Upper lobe of right lung (tissue), 1 donor: ENCODE measurements around the gene MISP. TPM values are rescaled to one million over a fixed set of nuclear protein-coding genes. Genes with fewer than 3 reads are reported as not detected.
A peak's percentile ranks its signal among the peaks of the same experiment; 100 is the strongest.

Experiments used
- ATAC-seq: fragments of 200-7000 bp; cut with Tn5 transposase; one replicate; pipeline ENCODE4 v1.9.1; 2020; ENCODE audit warnings: mild to moderate bottlenecking, moderate library complexity
- DNase-seq: peaks from one replicate; pipeline ENCODE4 v3.0.0-alpha.2; 2020
- H3K27ac ChIP-seq: fragments of 200-600 bp; one replicate; pipeline ENCODE4 v1.8.0; 2022
- H3K27me3 ChIP-seq: fragments of 200-600 bp; one replicate; pipeline ENCODE4 v1.8.0; 2022; ENCODE audit warnings: mild to moderate bottlenecking
- H3K36me3 ChIP-seq: fragments of 200-600 bp; one replicate; pipeline ENCODE4 v1.8.0; 2022
- H3K4me1 ChIP-seq: fragments of 200-600 bp; one replicate; pipeline ENCODE4 v1.8.0; 2022
- H3K4me3 ChIP-seq: fragments of 200-600 bp; one replicate; pipeline ENCODE4 v1.8.0; 2022; ENCODE audit warnings: mild to moderate bottlenecking
- H3K9me3 ChIP-seq: fragments of 200-600 bp; one replicate; pipeline ENCODE4 v1.8.0; 2022
- intact Hi-C: fragments of 100-400 bp; cut with DNase I; formaldehyde crosslinking; loops from one replicate; pipeline ENCODE4 v1.11.0; 2022
- total RNA-seq: library from RNA; stranded (reverse); fragmentation: NEBNext Ultra II Directional; extraction: Animal tissue kit (Norgen Biotek cat#: 25700); gene quantifications from one replicate; pipeline ENCODE4 v1.2.1, GENCODE V29; 2021
- TF ChIP-seq, protein P1 (sequence below): fragments of 200-600 bp; IDR thresholded peaks from one replicate; pipeline ENCODE4 v1.8.0; 2022; ENCODE audit warnings: antibody characterized with exemption
- donor health status: DM: no; HTN: yes; CAD: no; lungs with severe emphysema.

The MISP gene
- total RNA-seq, 1 donor from 2014 or later: 15.9 TPM

DNA sequence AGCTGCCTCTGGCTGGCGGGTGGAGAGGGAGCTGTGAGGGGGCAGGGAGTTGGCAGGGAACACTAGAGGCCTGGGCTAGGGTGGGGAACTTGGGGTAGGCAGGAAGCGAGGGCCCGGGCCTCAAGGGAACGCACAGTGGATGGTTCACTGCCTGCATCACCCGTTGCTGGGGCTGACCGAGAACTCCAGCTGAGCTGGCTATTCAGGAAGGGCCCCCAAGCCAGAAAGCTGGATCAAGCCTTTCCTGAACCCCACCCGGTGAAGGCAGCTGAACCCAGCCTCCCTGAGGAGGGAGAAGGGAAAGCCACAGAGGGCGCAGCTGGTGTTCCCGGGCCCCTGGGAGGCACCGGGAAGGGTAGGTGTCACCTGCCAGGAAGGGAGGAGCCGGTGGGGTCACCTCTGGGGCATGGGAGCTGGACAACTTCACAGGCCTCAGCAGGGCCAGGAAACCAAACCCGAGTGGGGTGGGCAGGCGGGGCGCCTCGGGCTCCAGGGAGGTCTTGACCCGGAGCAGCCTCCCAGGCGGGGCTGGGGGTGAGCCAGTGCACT, 28.3 kb upstream of the MISP start:
- Histone ChIP-seq H3K9me3 (no peaks in the 10 kb centered on the region), H3K4me3 (no peak overlapping the region), H3K27me3 (peaks cover 16% of the 10 kb centered on the region), H3K4me1 (peaks cover 12% of the 10 kb centered on the region), H3K36me3 (no peaks in the 10 kb centered on the region), H3K27ac (no peak overlapping the region)
- ATAC-seq: peak; percentile 5
- TF ChIP-seq, protein P1, sequence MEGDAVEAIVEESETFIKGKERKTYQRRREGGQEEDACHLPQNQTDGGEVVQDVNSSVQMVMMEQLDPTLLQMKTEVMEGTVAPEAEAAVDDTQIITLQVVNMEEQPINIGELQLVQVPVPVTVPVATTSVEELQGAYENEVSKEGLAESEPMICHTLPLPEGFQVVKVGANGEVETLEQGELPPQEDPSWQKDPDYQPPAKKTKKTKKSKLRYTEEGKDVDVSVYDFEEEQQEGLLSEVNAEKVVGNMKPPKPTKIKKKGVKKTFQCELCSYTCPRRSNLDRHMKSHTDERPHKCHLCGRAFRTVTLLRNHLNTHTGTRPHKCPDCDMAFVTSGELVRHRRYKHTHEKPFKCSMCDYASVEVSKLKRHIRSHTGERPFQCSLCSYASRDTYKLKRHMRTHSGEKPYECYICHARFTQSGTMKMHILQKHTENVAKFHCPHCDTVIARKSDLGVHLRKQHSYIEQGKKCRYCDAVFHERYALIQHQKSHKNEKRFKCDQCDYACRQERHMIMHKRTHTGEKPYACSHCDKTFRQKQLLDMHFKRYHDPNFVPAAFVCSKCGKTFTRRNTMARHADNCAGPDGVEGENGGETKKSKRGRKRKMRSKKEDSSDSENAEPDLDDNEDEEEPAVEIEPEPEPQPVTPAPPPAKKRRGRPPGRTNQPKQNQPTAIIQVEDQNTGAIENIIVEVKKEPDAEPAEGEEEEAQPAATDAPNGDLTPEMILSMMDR: no peak
- intact Hi-C loops: no loop called here
- no peak for DNase-seq

DNA sequence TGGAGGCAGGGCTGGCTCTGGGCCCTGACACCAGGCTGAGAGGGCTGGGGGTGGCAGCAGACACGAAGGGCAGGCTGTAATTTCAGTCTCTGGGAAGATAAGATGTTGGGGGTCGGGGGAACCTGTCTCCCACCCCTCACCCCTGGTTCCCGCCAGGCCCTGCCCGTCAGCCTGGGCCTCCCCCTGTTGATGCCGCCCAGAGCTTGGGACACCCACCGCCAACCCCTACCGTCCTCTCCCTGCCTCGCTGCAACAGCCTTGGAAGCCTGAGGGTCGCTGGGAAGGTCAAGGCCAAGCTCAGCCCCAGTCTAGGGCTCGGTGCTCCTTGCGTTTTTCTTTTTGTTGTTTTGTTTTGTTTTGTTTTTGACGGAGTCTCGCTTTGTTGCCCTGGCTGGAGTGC, 27.7 kb upstream of the MISP start:
- ATAC-seq: no peak
- peaks cover 16% of the 10 kb centered on the region for H3K27me3 ChIP-seq
- H3K4me3 ChIP-seq: no peak overlapping the region
- no peaks in the 10 kb centered on the region for H3K36me3 ChIP-seq
- H3K9me3 ChIP-seq: no peaks in the 10 kb centered on the region
- no peak for DNase-seq
- TF ChIP-seq, protein P1: no peak
- H3K4me1 ChIP-seq: peaks cover 11% of the 10 kb centered on the region
- no peak overlapping the region for H3K27ac ChIP-seq
- intact Hi-C loops: no loop called here

DNA sequence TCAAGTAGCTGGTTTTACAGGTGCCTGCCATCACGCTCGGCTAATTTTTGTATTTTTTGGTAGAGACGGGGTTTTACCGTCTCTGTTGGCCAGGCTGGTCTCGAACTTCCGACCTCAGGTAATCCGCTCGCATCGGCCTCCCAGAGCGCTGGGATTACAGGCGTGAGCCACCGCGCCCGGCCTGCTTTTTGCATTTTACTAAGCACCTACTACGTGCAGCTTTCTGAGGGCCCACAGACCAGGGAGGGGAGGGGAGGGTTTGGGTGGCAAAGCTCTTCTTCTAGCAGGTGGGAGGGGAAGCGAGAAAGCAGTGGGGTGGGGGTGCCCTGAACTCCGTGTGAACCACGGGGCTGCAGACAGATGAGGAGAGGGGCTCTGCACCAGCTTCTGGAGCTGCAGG, 27.2 kb upstream of the MISP start:
- H3K27me3 ChIP-seq: peaks cover 16% of the 10 kb centered on the region
- TF ChIP-seq, protein P1: no peak
- no peaks in the 10 kb centered on the region for H3K9me3 ChIP-seq
- intact Hi-C loops: no loop called here
- no peak overlapping the region for H3K4me3 ChIP-seq
- H3K4me1 ChIP-seq: peaks cover 8% of the 10 kb centered on the region
- DNase-seq (no peak), ATAC-seq (no peak)
- no peak overlapping the region for H3K27ac ChIP-seq
- H3K36me3 ChIP-seq: no peaks in the 10 kb centered on the region

DNA sequence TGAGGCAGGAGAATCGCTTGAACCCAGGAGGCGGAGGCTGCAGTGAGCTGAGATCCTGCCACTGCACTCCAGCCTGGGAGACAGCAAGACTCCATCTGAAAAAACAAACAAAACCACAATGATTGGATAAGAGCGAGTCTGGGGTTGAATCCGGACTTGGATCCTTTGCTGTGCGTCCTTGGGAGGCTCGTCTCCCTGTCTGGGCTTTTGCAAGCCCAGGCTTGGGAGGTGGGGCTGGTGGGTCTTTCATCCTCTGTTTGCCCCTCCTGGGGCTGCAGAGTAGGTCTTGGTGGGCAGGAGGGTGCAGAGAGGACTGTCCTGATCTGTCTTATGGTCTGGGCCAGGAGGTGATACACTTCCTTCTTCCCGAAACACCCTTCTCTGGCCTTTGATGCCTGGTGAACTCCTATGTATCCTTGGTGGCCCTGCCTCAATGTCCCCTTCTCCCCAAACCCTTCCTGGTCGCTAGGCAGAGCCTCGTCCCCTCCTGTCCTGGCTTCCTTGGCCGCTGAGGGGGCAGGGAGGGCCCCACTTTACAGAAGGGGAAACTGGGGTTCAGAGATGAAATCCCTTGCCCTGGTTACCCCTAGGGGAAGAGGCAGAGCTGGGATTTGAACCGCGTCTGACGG, 25.3 kb upstream of the MISP start:
- no peak for ATAC-seq
- intact Hi-C loops: no loop called here
- Histone ChIP-seq H3K4me1 (no peaks in the 10 kb centered on the region), H3K9me3 (no peaks in the 10 kb centered on the region), H3K4me3 (no peak overlapping the region), H3K27ac (no peak overlapping the region), H3K27me3 (peaks cover 5% of the 10 kb centered on the region), H3K36me3 (no peaks in the 10 kb centered on the region)
- DNase-seq: no peak
- TF ChIP-seq, protein P1: no peak

DNA sequence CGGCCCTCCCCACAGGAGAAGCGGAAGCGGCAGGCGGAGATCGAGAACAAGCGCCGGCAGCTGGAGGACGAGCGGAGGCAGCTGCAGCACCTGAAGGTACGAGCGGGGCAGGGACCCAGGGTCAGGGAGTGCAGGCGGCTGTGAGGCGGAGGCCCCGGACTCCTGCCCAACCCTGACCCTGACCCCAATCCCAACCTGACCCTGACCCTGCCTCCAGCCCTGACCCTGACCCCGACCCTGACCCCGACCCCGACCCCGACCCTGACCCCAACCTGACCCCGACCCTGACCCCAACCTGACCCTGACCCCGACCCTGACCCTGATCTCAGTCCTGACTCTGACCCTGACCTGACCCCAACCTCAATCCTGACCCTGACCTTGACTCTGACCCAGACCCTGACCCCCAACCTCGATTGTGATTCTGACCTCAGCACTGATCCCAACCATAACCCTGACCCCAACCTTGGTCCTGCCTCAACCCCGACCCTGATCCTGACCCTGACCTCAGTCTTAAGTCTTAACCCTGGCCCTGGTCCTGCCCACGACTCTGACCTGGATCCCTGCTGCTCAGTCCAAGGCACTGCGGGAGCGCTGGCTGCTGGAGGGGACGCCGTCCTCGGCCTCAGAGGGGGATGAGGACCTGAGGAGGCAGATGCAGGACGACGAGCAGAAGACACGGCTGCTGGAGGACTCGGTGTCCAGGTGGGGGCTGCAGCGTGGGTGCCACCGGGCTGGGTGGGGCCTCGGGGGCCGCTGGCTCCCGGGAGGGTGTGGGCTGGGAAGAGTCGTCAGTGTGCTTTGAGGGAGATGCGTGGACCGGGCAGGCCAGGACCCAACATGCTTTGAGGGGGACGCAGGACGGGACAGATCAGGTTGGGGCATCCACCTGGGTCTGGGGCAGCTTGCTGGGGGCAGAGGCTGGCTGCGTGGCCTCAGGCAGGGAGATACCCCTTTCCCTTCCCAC, 23.6 kb upstream of the MISP start:
- Histone ChIP-seq H3K4me3 (no peak overlapping the region), H3K27ac (peak overlapping the region; percentile 78), H3K9me3 (no peaks in the 10 kb centered on the region), H3K27me3 (no peaks in the 10 kb centered on the region), H3K4me1 (no peaks in the 10 kb centered on the region), H3K36me3 (no peaks in the 10 kb centered on the region)
- intact Hi-C loops: no loop called here
- TF ChIP-seq, protein P1: no peak
- DNase-seq (no peak), ATAC-seq (peak; percentile 5)
